K562 (cell line): ENCODE measurements around the gene ABCB10. TPM values are rescaled to one million over a fixed set of nuclear protein-coding genes. Genes with fewer than 3 reads are reported as not detected.

Experiments used
- ARHGAP35 ChIP-seq: fragments of 450-650 bp; IDR thresholded peaks from 2 replicates; pipeline ENCODE4 v1.6.1; 2018; ENCODE audit not compliant: partially characterized antibody
- ARNT ChIP-seq, 2 experiments: fragments of 450-650 bp; IDR thresholded peaks; 2 replicates each; pipeline ENCODE4 v1.6.1; 2016; ENCODE audit warnings: mild to moderate bottlenecking in 1 of 2
- CUX1 ChIP-seq: fragments of 200-800 bp; sonication (Bioruptor generic); IDR thresholded peaks from 2 replicates; pipeline ENCODE4 v1.6.1; 2016; ENCODE audit warnings: missing genetic modification characterization, missing compliant biosample characterization
- HDAC2 ChIP-seq: fragments of 450-650 bp; IDR thresholded peaks from 2 replicates; pipeline ENCODE4 v1.6.1; 2016; ENCODE audit warnings: mild to moderate bottlenecking
- JUND ChIP-seq, 2 experiments: IDR thresholded peaks; 2 replicates in 1 of 2; 3 replicates in 1 of 2; pipeline ENCODE4 v1.6.1; 2011; ENCODE audit warnings: borderline replicate concordance in 2 of 2, low read depth in 2 of 2, low read length in 2 of 2, improper control_type of control experiment in 1 of 2, missing biosample characterization in 1 of 2, missing genetic modification characterization in 1 of 2, missing genetic modification reagents in 1 of 2
- RFX5 ChIP-seq: IDR thresholded peaks from 2 replicates; pipeline ENCODE4 v1.6.1; 2011; ENCODE audit warnings: low read depth, mild to moderate bottlenecking, improper control_type of control experiment, low read length
- SAP30 ChIP-seq: fragments of 200-600 bp; sonication (generic); IDR thresholded peaks from 2 replicates; pipeline ENCODE4 v1.6.1; 2012; ENCODE audit warnings: borderline replicate concordance, low read depth, mild to moderate bottlenecking, moderate library complexity, low read length, control low read depth, inconsistent platforms; ENCODE audit not compliant: insufficient read depth, poor library complexity, severe bottlenecking
- XRCC4 ChIP-seq: IDR thresholded peaks from one replicate; pipeline ENCODE4 v1.6.1; 2011; ENCODE audit not compliant: insufficient read depth, insufficient read length; ENCODE audit errors: extremely low read depth
- ZFP30 ChIP-seq: fragments of 250-450 bp; sonication (Bioruptor Pico); IDR thresholded peaks from 2 replicates; pipeline ENCODE4 v1.8.0; 2022; ENCODE audit warnings: moderate library complexity, mild to moderate bottlenecking, inconsistent platforms, borderline replicate concordance
- ZNF395 ChIP-seq: fragments of 200-800 bp; sonication (Bioruptor generic); IDR thresholded peaks from 2 replicates; pipeline ENCODE4 v1.6.1; 2017; ENCODE audit warnings: missing genetic modification characterization, missing compliant biosample characterization
- ZNF518B ChIP-seq: fragments of 250-450 bp; sonication (Bioruptor Pico); IDR thresholded peaks from 2 replicates; pipeline ENCODE4 v1.5.0; 2021; ENCODE audit warnings: mild to moderate bottlenecking, moderate library complexity
- polyA plus RNA-seq, 8 experiments: library from polyadenylated mRNA; depleted of rRNA in 4 of 8; stranded (reverse) in 5 of 8; unstranded in 3 of 8; fragments of >200 nt; fragmentation: Nextera tagmentation in 2 of 8; fragmentation: Illumina TruSeq in 1 of 8; extraction: Ambion mirVana in 2 of 8; extraction: Trizol in 1 of 8; gene quantifications; 2 replicates each; pipeline versions ENCODE4 v1.2.1 to v1.2.3, GENCODE V29; 2011 to 2014; ENCODE audit warnings: inconsistent platforms in 1 of 8, missing spikeins in 1 of 8
- total RNA-seq, 7 experiments: library from RNA; depleted of rRNA in 6 of 7; stranded (reverse); fragments of >200 nt in 6 of 7; fragmentation: Illumina TruSeq in 2 of 7; extraction: Trizol in 2 of 7; gene quantifications; 2 replicates each; pipeline versions ENCODE4 v1.2.1 to v1.2.3, GENCODE V29; 2011 to 2021; ENCODE audit warnings: low replicate concordance in 1 of 7

ABCB10 gene
- total and polyA plus RNA-seq, 9 of the 15 experiments (the other 6 are each of a cell fraction or from before 2014, with no cell fraction given): 12.4 to 54.8 (median 36.4) TPM

GRCh38 chr1:229554886-229555621 lies 3.5 kb downstream of the ABCB10 start (continued):
- TF ChIP-seq ZNF395 (CRISPR knock-in tag) (peak; percentile 97), ZNF518B (CRISPR knock-in tag) (no peak), ARNT (IDR thresholded peaks at IDR 0.05) (peak; percentile 96 to 99), RFX5 (no peak), HDAC2 (peak; percentile 98), ZFP30 (CRISPR knock-in tag) (no peak), XRCC4 (no peak), CUX1 (CRISPR knock-in tag) (peak; percentile 89), ARHGAP35 (no peak), SAP30 (peak; percentile 44), JUND (IDR thresholded peaks at IDR 0.05; ENCODE audit: borderline replicate concordance, low read depth, low read length) (peak; percentile 72; the same call in 1 of the 2 replicates), JUND (tag; IDR thresholded peaks at IDR 0.05; ENCODE audit: borderline replicate concordance, low read depth, low read length) (peak; percentile 8; the same call in 1 of the 3 replicates)
